HL-60 (cell line): ENCODE results near the gene NCR1.
"Not testable (repeated sequence)": the region's sequence is repeated elsewhere in the genome, so short reads cannot be mapped to it uniquely, and the experiment has no call there.

Experiments
- DNase-seq, 2 experiments: peaks; one replicate each; pipeline ENCODE4 v3.0.0-alpha.2; 2010 to 2020; ENCODE audit warnings: low read depth in 1 of 2, low spot score in 1 of 2
- H3K27ac ChIP-seq: fragments of 250-450 bp; sonication (Bioruptor Pico); replicated peaks from 2 replicates; pipeline ENCODE4 v1.5.1; 2020; ENCODE audit warnings: mild to moderate bottlenecking, moderate library complexity
- H3K27me3 ChIP-seq: fragments of 250-450 bp; sonication (Bioruptor Pico); 2 replicates; pipeline ENCODE4 v1.5.1; 2021; ENCODE audit warnings: mild to moderate bottlenecking, moderate library complexity; ENCODE audit not compliant: insufficient read depth, poor library complexity, severe bottlenecking
- H3K4me3 ChIP-seq: replicated peaks from 2 replicates; pipeline ENCODE4 v1.5.1; 2011; ENCODE audit warnings: mild to moderate bottlenecking, control low read depth, low read length; ENCODE audit not compliant: insufficient read depth
- CTCF ChIP-seq: IDR thresholded peaks from one replicate; pipeline ENCODE4 v1.5.1; 2011; ENCODE audit warnings: low read length, control low read depth, inconsistent platforms; ENCODE audit not compliant: insufficient read depth
- GABPA ChIP-seq: IDR thresholded peaks from 2 replicates; pipeline ENCODE4 v1.6.1; 2012; ENCODE audit warnings: low read depth
- POLR2AphosphoS5 ChIP-seq: IDR thresholded peaks from 2 replicates; pipeline ENCODE4 v1.6.1; 2012; ENCODE audit warnings: low read depth
- REST ChIP-seq: IDR thresholded peaks from 2 replicates; pipeline ENCODE4 v1.6.1; 2012; ENCODE audit warnings: low read depth; ENCODE audit not compliant: insufficient replicate concordance
- SPI1 ChIP-seq: IDR thresholded peaks from 2 replicates; pipeline ENCODE4 v1.6.1; 2012; ENCODE audit warnings: low read depth, mild to moderate bottlenecking, borderline replicate concordance

The NCR1 gene

GRCh38 chr19:54888239-54888638, 17.7 kb upstream of the NCR1 start:
- Histone ChIP-seq H3K27ac (no peak overlapping the region), H3K4me3 (no peak overlapping the region), H3K27me3 (no peaks in the 10 kb centered on the region)
- no peak for DNase-seq
- no peak for TF ChIP-seq REST
- no peak for TF ChIP-seq POLR2AphosphoS5
- no peak for TF ChIP-seq SPI1
- TF ChIP-seq GABPA, result no peak
- no peak for TF ChIP-seq CTCF

GRCh38 chr19:54889566-54889965, 16.4 kb upstream of the NCR1 start:
- no peaks in the 10 kb centered on the region for H3K27me3 ChIP-seq
- H3K27ac ChIP-seq, result no peak overlapping the region
- no peak for DNase-seq
- no peak for TF ChIP-seq SPI1
- H3K4me3 ChIP-seq, result no peak overlapping the region

- no peak overlapping the region for H3K27ac ChIP-seq
- TF ChIP-seq SPI1 (no peak), CTCF (no peak), POLR2AphosphoS5 (no peak), REST (no peak), GABPA (no peak)
- no peak overlapping the region for H3K4me3 ChIP-seq
- H3K27me3 ChIP-seq, result no peaks in the 10 kb centered on the region
- DNase-seq, result no peak
These were observed 12.5 kb upstream of the NCR1 start for GRCh38 chr19:54893406-54893805.

- not testable (repeated sequence) for H3K27me3 ChIP-seq, H3K27ac ChIP-seq, DNase-seq, H3K4me3 ChIP-seq
These were observed 11.8 kb upstream of the NCR1 start for GRCh38 chr19:54894106-54894505.

GRCh38 chr19:54896036-54896435, 9.9 kb upstream of the NCR1 start:
- no peak overlapping the region for H3K4me3 ChIP-seq
- no peaks in the 10 kb centered on the region for H3K27me3 ChIP-seq
- TF ChIP-seq CTCF (no peak), POLR2AphosphoS5 (no peak), REST (no peak), SPI1 (no peak), GABPA (no peak)
- DNase-seq, result no peak
- no peak overlapping the region for H3K27ac ChIP-seq

GRCh38 chr19:54898685-54899084, 7.3 kb upstream of the NCR1 start:
- DNase-seq, H3K27me3 ChIP-seq, H3K4me3 ChIP-seq: not testable (repeated sequence)

More at GRCh38 chr19:54898685-54899084, 7.3 kb upstream of the NCR1 start:
- not testable (repeated sequence) for H3K27ac ChIP-seq
